WI38 (cell line): ENCODE measurements around the gene DDT.

Experiments
- H3K4me3 ChIP-seq: 2 replicates; pipeline ENCODE4 v1.5.1; 2011; ENCODE audit warnings: low read depth, mild to moderate bottlenecking, control low read depth, low read length
- CTCF ChIP-seq: IDR thresholded peaks from 2 replicates; pipeline ENCODE4 v1.5.1; 2012; ENCODE audit warnings: low read depth, mild to moderate bottlenecking, control low read depth, low read length

Gene DDT

GRCh38 chr22:24008381-24009226 lies 34.4 kb upstream of the DDT start:
- TF ChIP-seq CTCF = no peak
- no peak overlapping the region for H3K4me3 ChIP-seq

- no peak overlapping the region for H3K4me3 ChIP-seq
- no peak for TF ChIP-seq CTCF
Observed at GRCh38 chr22:24008022-24008283, 33.7 kb upstream of the DDT start.

GRCh38 chr22:24007253-24008021 lies 33.2 kb upstream of the DDT start:
- no peak for TF ChIP-seq CTCF
- H3K4me3 ChIP-seq = no peak overlapping the region

GRCh38 chr22:24006914-24007214 lies 32.6 kb upstream of the DDT start:
- TF ChIP-seq CTCF = no peak
- no peak overlapping the region for H3K4me3 ChIP-seq

- no peak overlapping the region for H3K4me3 ChIP-seq
- TF ChIP-seq CTCF = no peak
Observed at GRCh38 chr22:24006207-24006913, 32.1 kb upstream of the DDT start.

- no peak within 1 kb of the TSS for H3K4me3 ChIP-seq
- no peak for TF ChIP-seq CTCF
Observed at GRCh38 chr22:24005201-24005600, 31.0 kb upstream of the DDT start, which contains the start of gene GSTT4. Gene GSTT4 (minus strand): TSS chr22:24005453. CDS start chr22:24005356, 97 bp downstream.

- TF ChIP-seq CTCF = no peak
Observed at GRCh38 chr22:24003887-24004286, 29.6 kb upstream of the DDT start.

More at GRCh38 chr22:24003887-24004286, 29.6 kb upstream of the DDT start:
- no peak overlapping the region for H3K4me3 ChIP-seq
